GM12892 (cell line): ENCODE data around the gene AASS.

Experiments used
- POLR2A ChIP-seq: IDR thresholded peaks from 2 replicates; pipeline ENCODE4 v1.6.1; 2011; ENCODE audit warnings: low read depth, low read length, control low read depth
- TAF1 ChIP-seq: IDR thresholded peaks from 2 replicates; pipeline ENCODE4 v1.6.1; 2011; ENCODE audit warnings: low read depth, mild to moderate bottlenecking, control low read depth, low read length, borderline replicate concordance

DNA sequence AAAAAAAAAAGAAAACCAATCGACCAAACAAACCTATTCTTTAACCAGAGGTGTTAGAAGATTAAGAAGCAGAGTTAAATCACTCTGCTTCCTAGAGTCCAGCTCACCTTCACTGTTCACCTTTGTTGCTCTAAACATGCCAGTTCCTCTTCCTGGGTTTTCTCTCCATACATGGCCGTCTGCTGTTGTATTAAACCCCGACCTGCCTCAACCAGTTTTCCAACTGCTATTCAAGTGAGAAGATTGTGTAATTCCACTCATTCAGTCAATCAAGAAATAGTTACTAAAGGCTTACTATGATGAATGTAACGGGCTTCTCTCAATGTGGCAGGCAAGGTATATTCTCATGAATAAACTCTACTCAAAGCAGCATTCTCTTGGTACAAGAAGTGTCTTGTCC, 8.8 kb downstream of the AASS start:
- TF ChIP-seq POLR2A (no peak), TAF1 (no peak)
